Subcutaneous abdominal adipose tissue (tissue), 5 donors: ENCODE results near the gene NRF1.

Source experiments
- H3K27ac ChIP-seq: one replicate; pipeline ENCODE4 v1.7.0; 2013; ENCODE audit warnings: low read depth, mild to moderate bottlenecking, inconsistent platforms, low read length, moderate library complexity
- H3K27me3 ChIP-seq, 5 donors: one replicate each; pipeline ENCODE4 v1.7.0; 2013; ENCODE audit warnings: low read length in 5 of 5, inconsistent platforms in 1 of 5; ENCODE audit not compliant: control insufficient read depth in 5 of 5, insufficient read depth in 4 of 5
- H3K36me3 ChIP-seq, 5 donors: one replicate each; pipeline ENCODE4 v1.7.0; 2013; ENCODE audit warnings: low read length in 5 of 5; ENCODE audit not compliant: control insufficient read depth in 5 of 5, insufficient read depth in 5 of 5
- H3K4me1 ChIP-seq, 5 donors: one replicate each; pipeline ENCODE4 v1.7.0; 2013; ENCODE audit warnings: low read length in 5 of 5, mild to moderate bottlenecking in 3 of 5, moderate library complexity in 1 of 5; ENCODE audit not compliant: control insufficient read depth in 5 of 5, insufficient read depth in 5 of 5
- H3K4me3 ChIP-seq, 5 donors: one replicate each; pipeline ENCODE4 v1.7.0; 2013; ENCODE audit warnings: low read length in 5 of 5, low read depth in 1 of 5
- H3K9ac ChIP-seq, 5 donors: one replicate each; pipeline ENCODE4 v1.7.0; 2013; ENCODE audit warnings: low read length in 5 of 5, mild to moderate bottlenecking in 4 of 5, moderate library complexity in 3 of 5
- H3K9me3 ChIP-seq, 5 donors: one replicate each; pipeline ENCODE4 v1.7.0; 2013; ENCODE audit warnings: low read length in 5 of 5; ENCODE audit not compliant: control insufficient read depth in 5 of 5
- donor health status: healthy.
- donor health status: healthy.
- donor health status: healthy.
- donor health status: healthy.
- donor health status: healthy.

NRF1 gene

DNA sequence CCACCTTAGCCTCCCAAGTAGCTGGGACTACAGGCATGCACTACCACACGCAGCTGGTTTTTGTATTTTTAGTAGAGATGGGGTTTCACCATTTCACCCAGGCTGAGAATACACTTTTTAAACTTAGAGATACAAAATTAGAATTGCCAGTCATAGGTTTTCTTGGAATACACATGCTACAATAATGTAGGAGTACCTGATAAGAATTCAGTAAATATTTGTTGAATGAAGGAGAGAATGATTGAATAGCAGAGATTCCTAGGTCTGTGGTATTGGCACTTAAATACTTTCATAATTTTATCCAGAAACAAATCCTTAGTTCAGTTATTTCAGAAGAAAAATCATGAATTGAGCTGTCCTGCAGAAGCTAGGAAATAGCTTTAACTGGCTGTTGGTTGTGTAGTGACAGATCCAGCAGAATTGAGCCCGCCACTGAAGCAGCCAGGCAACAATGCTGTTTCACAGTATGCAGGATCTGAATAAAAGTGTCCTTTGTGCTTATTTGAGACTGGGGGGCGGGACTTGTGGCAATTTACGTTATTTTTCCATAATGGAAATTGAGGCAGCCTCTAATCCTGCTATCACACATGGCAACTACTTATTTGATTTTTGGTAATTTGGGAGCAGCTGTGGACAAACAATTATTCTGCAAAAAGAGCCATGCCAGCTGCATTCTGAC, 31.5 kb downstream of the NRF1 start:
- Histone ChIP-seq H3K9me3 (no peaks in the 10 kb centered on the region), H3K36me3 (peaks cover 0 to 3% (median 0%) of the 10 kb centered on the region in 5 donors), H3K9ac (no peak overlapping the region), H3K4me1 (peaks cover 0 to 4% (median 0%) of the 10 kb centered on the region in 5 donors), H3K27me3 (no peaks in the 10 kb centered on the region), H3K27ac (no peak overlapping the region), H3K4me3 (no peak overlapping the region)

DNA sequence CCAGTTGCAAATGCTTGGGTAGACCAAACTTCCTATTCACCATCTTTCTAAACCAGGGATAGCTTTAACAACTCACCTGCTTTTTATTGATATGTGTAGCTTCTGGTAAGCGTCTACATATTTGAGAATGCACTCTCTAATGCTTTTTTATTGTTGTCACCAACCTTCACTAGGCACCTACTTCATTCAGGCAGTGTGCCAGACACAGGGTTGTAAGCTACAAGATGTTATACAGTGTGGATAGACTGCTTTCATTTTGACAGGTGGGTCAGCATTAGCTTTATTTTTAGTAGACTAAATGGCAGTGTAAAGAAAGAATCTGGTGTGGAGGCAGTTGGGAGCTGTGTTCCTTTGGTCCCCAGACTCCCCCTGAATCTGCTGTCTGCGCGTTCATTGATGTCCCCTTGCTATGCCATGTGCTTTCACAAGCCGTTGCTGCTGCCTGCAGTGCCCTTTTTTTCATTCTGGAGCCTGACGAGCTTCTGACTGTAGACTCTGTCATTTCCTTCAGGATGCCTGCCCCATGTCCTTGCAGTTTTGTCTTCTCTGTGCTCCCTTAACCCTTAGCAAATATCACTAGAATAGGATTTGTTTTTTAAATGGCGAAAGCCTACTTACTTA, 32.1 kb downstream of the NRF1 start:
- no peaks in the 10 kb centered on the region for H3K27me3 ChIP-seq
- no peak overlapping the region for H3K4me3 ChIP-seq
- no peaks in the 10 kb centered on the region for H3K9me3 ChIP-seq
- H3K27ac ChIP-seq = no peak overlapping the region
- peaks cover 0 to 3% (median 0%) of the 10 kb centered on the region in 5 donors for H3K36me3 ChIP-seq
- H3K9ac ChIP-seq = no peak overlapping the region
- peaks cover 0 to 4% (median 0%) of the 10 kb centered on the region in 5 donors for H3K4me1 ChIP-seq

DNA sequence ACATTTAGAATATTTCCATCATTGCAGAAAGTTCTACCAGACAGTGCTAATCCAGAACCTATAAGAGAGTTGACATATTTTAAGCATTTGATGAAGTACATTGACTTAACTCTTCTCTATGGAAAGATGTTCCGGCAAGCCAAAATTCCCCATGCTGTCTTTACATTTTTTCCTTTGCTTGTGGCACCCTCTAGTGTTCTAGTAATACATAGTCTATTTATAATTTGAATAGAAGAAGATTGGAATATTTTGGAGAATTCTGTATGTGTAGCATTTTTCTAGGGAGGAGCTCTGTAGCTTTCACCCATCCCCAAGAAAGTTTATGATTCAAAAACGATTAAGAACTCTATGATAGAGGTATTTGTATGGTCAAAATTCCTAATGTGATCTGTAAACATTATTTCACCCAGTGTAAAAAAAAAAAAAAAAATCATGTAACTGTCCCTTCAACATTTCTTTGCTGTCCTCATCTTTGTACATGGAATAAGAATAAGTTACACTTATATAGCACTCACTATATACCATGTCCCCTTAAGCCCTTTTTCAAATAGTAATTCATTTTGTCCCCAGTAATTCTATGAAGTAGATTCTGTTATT, 33.2 kb downstream of the NRF1 start:
- Histone ChIP-seq H3K9ac (no peak overlapping the region), H3K4me1 (peaks cover 0 to 4% (median 0%) of the 10 kb centered on the region in 5 donors), H3K27ac (no peak overlapping the region), H3K27me3 (no peaks in the 10 kb centered on the region), H3K36me3 (peaks cover 0 to 3% (median 0%) of the 10 kb centered on the region in 5 donors), H3K9me3 (no peaks in the 10 kb centered on the region), H3K4me3 (no peak overlapping the region)

DNA sequence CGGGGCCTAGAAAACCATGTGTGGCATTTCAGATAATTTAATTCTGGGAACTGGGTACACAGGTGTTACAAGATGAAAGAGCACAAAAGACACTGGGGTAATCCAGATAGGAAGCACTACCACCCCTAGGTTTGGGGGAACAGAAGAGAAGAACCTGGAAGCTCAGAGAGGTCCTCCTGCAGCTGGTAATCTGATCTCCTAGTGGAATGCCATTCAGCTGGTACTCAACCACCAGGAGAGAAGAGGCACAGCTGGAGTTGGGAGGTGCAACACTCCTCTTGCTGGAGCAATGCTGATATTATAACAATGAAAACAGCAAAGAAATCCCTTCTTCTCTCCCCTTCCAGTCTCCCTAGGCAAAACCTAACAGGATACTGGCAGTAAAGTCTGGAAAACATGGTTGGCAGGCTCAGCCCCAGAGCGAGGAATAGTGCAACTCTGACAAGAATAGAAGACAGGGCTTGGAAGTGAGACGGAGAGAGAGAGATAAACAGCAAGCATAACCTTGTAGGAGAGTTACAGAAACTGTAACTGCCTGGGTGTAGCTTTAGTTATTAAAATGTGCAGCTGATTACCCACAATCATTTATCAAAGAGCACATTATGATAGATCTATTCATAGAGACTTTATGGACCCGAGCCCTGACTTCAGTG, 35.0 kb downstream of the NRF1 start:
- Histone ChIP-seq H3K4me3 (no peak overlapping the region), H3K27ac (no peak overlapping the region), H3K27me3 (no peaks in the 10 kb centered on the region), H3K9me3 (no peaks in the 10 kb centered on the region), H3K36me3 (peaks cover 0 to 3% (median 0%) of the 10 kb centered on the region in 5 donors), H3K4me1 (peaks cover 0 to 4% (median 0%) of the 10 kb centered on the region in 5 donors), H3K9ac (no peak overlapping the region)

DNA sequence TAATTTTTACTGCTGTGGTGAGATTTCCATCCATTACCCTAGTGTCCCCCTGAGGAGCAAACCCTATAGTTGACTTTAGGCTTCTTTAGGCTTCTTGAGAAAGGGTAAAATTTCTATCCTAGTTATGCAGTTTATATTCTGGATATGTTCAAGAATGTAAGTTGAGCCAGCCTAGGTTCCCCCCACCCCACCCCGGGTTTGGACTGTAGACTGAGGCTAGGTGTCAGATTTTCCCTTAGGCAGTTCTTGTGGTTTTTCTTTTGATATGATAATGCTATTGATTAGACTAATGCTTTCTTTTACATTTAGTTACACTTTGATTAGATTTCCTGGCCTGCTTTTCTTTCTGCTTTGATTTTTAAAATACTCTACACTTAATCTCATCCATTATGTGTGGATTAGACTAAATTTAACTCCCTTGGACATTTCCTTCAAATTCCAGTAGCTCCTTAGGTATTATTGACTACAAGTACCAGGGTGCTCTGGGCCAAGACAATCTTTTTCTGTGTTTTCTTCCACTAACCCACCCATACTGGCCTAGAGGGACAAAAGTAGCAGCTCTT, 37.7 kb downstream of the NRF1 start:
- peaks cover 0 to 3% (median 0%) of the 10 kb centered on the region in 5 donors for H3K36me3 ChIP-seq
- H3K4me3 ChIP-seq = no peak overlapping the region
- no peak overlapping the region for H3K27ac ChIP-seq
- no peaks in the 10 kb centered on the region for H3K4me1 ChIP-seq
- H3K9ac ChIP-seq = no peak overlapping the region
- no peaks in the 10 kb centered on the region for H3K9me3 ChIP-seq
- no peaks in the 10 kb centered on the region for H3K27me3 ChIP-seq

DNA sequence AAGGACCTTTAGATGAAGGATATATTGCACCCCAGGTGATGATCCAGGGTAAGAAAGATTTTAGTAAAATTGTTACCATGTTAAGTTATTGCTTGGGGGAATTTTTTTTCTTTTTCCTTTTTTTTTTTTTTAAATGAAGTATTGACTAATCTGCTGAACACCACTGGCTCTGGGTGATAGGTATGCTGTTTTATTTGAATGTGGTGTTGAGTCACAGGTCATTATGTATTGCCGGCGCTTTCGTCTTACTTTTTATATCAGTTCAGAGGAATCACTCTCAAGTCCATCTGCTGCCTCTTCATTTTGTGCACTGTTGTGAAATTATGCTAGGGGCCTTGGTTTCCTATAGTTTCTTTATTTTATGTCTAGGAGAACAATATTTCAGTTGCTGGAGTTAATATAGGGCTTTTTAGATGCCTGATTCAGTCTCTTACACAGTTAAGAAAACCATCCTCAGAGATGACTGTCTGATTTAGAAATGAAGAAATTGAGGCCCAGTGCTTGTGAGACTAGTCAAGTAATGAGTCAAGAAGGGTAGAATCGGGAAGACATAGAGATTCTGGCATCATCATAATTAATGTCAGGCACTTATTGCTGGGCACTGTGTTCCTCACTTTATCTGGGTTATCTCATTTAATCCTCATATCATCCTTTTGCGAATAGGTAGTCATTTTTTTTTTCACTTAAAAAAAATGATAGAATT, 38.7 kb downstream of the NRF1 start:
- Histone ChIP-seq H3K9me3 (no peaks in the 10 kb centered on the region), H3K9ac (peak overlapping the region in 1 of 5 donors; percentile 30), H3K27me3 (no peaks in the 10 kb centered on the region), H3K36me3 (peaks cover 0 to 3% (median 0%) of the 10 kb centered on the region in 5 donors), H3K4me1 (no peaks in the 10 kb centered on the region), H3K27ac (no peak overlapping the region), H3K4me3 (no peak overlapping the region)

DNA sequence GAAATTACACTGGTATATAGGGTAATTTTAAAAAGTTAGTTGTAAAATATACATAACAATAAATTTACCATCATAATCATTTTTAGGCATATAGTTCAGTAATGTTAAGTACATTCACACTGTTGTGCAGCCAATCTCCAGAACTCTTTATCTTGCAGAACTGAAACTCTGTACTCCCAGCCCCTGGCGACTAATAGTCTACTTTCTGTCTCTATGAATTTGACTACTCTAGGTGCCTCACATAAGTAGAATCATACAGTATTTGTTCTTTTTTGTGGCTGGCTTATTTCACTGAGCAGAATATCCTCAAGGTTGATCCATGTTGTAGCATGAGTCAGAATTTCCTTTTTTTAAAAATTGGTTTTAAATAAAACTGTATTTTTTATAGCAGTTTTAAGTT, 41.4 kb downstream of the NRF1 start:
- H3K9me3 ChIP-seq = no peaks in the 10 kb centered on the region
- H3K4me1 ChIP-seq = no peaks in the 10 kb centered on the region
- peaks cover 0 to 9% (median 8%) of the 10 kb centered on the region in 5 donors for H3K36me3 ChIP-seq
- H3K27ac ChIP-seq = no peak overlapping the region
- H3K9ac ChIP-seq = no peak overlapping the region
- no peaks in the 10 kb centered on the region for H3K27me3 ChIP-seq
- no peak overlapping the region for H3K4me3 ChIP-seq

DNA sequence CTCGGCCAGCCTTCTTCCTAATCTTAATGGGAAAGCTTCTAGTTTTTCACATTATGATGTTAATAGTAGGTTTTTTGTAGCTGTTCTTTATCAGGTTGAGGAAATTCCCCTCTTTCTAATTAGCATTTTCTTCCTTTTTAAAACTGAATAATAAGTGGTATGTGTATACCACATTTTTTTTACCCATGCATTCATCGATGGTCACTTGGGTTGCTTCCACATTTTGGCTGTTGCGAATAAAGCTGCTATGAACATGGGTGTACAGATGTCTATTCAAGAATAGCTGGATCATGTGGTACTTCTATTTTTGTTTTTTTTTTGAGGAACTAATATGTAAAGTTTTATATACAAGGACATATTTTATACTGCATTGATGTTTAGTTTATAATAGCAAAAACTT, 44.3 kb downstream of the NRF1 start:
- Histone ChIP-seq H3K27me3 (no peaks in the 10 kb centered on the region), H3K4me1 (no peaks in the 10 kb centered on the region), H3K9ac (no peak overlapping the region), H3K9me3 (no peaks in the 10 kb centered on the region), H3K27ac (no peak overlapping the region), H3K36me3 (peaks cover 10 to 31% (median 20%) of the 10 kb centered on the region in 5 donors), H3K4me3 (no peak overlapping the region)

DNA sequence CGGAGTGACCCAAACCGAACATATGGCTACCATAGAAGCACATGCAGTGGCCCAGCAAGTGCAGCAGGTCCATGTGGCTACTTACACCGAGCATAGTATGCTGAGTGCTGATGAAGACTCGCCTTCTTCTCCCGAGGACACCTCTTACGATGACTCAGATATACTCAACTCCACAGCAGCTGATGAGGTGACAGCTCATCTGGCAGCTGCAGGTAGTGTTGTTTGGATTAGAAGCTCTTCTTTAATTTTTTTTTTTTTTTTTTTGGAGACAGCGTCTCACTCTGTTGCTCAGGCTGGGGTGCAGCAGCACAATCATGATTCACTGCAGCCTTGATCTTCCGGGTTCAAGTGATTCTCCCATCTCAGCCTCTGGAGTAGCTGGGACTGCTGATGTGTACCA, 45.8 kb downstream of the NRF1 start:
- Histone ChIP-seq H3K9me3 (peaks cover 0 to 12% (median 6%) of the 10 kb centered on the region in 5 donors), H3K4me3 (no peak overlapping the region), H3K36me3 (peaks cover 10 to 39% (median 23%) of the 10 kb centered on the region in 5 donors), H3K4me1 (no peaks in the 10 kb centered on the region), H3K9ac (no peak overlapping the region), H3K27me3 (no peaks in the 10 kb centered on the region), H3K27ac (no peak overlapping the region)
